HG03060 (cell line): ENCODE data around the gene ITPR2.
"Not testable (repeated sequence)": the region's sequence is repeated elsewhere in the genome, so short reads cannot be mapped to it uniquely, and the experiment has no call there.

Experiments
- ATAC-seq: cut with Tn5 transposase; IDR thresholded peaks from one replicate; pipeline ENCODE4 v1.9.1; 2021; ENCODE audit warnings: low read depth, moderate number of reproducible peaks; ENCODE audit not compliant: unreplicated experiment

ITPR2 gene

DNA sequence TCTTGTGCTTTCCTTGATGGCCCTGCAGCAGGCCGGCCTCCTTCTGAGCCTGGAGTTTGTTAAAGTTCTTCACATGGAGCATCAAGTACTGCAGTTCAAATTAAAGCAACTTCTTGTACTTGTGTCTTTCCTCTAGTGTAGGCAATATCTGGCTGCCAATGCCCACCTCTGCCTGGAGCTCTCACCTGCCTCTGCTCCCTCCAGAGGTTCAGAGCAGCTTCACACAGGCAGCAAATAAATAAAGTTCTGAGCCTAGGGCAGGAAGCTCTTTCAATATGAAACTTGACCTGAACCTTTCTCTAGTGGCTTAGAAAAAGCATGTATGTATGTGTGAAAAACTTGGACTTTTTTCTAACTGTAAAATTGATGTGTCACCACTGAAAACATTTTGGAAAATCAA, 65.9 kb downstream of the ITPR2 start:
- no peak for ATAC-seq

DNA sequence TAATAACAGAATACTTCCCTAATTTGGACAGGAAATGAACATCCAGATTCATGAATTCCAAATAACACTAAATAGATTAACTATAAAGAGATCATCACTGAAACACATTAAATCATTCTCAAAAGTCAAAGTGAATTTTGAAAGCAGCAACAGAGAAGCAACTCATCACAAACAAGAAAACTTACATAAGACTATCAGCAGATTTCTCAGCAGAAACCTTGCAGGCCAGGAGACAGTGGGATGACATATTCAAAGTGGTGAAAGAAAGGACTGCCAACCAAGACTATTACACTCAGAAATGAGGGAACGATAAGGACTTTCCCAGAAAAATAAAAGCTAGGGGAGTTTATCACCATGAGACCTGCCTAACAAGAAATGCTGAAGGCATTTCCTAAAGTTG, 70.8 kb downstream of the ITPR2 start:
- ATAC-seq, result no peak

- ATAC-seq, result no peak
Observed at GRCh38 chr12:26761775-26762174, 71.2 kb downstream of the ITPR2 start.

- no peak for ATAC-seq
Observed at GRCh38 chr12:26760657-26761293, 72.2 kb downstream of the ITPR2 start.

DNA sequence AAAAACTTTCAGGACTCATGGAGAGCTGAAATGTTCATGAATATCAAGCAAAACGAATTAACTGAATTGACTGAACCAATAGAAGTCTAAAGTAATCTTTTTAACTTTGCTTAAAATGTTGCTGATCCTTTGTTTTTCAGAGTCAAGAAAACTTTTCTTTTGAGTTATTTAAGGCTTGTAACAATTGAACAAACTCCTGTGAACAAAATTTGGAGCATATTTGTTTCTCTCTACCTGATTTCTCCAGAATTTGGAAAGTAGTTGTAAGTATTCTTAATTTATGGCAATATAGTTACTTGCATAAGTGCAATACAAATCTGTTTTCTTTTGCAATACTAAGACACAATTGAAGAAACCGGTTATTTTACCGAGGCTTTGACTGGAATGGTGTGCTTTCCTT, 77.6 kb downstream of the ITPR2 start:
- not testable (repeated sequence) for ATAC-seq

DNA sequence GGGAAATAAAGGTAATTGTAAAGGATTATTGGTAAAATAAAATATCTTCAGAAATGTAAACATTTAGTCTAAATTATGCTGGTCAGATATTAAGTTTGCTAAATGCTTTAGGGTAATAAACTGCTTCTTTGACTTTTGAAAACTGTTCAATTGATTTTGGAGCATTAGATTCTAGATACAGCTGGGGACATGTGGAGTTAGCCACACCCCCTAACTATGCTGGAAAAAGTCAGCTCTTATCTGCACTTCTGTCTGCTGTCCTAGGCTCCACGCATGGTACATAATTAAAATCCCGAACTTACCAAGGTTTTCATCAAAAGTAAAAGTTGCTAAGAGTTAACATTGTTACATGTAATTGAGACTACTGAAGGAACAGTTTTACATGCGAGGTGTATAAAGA, 78.8 kb downstream of the ITPR2 start:
- ATAC-seq, result no peak

DNA sequence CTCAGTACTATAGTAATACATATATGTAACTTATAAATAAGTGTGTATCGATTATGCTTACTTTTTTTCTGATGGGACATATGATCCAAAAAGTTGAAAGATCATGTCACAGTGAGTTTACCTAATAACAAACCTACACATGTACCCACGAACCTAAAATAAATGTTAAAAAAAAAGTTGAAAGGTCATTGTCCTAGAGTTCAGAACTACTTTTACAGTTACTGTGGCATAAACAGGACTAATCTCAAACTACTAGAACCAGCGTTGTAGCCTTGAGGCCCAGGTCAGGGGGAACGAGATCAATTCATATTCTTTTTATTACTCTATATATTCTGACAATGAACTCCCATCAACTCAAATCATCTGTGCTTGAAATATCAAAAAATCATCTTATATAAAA, 81.8 kb downstream of the ITPR2 start:
- ATAC-seq, result no peak

GRCh38 chr12:26750531-26751175, 82.3 kb downstream of the ITPR2 start:
- ATAC-seq, result no peak

- peak; percentile 67 for ATAC-seq
Observed at GRCh38 chr12:26749781-26750180, 83.2 kb downstream of the ITPR2 start.

DNA sequence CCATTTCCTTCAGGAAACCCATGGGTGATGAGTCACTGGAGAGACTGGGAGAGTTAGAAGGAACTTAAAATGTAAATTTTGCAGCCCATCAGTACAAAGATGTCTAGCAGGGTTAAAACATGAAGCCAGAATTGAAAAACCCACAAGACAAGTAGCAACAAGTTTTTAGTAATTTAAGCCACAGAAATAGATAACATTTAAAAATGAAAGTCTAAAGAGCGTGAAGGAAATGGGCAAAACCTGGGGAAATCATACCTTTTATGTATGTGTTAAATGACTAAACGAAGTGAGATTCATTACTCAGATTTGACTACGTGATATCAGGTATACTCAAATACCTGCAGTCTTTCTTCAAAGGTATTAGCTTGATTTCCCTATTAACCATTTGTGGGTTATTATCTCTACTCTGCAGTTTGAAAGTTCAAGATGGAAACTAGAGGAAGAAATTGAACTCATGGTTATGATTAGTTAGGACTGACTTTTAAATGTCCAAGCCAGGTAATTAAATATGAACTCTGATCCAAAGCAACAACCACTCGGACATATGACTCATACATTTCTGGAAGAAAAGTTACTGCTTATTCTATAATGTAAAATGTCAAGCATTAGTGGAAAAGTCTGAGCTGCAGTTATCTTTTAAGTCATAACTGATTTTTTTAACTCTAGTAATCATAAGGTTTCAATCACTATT, 84.1 kb downstream of the ITPR2 start:
- ATAC-seq, result peak; percentile 42

DNA sequence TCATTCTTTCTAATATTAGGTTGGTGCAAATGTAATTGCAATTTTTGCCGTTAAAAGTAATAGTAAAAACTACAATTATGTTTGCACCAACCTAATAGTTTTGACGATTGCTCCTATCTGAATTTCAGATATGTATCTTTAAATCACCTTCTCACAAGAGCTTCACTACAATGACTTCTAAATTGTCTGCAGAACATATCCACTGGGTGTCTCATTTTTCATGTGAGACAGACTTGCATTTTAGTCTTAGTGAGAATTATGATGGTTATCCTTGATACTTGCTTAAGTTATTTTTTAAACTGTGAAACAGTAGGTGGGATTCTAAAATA, 84.6 kb downstream of the ITPR2 start:
- no peak for ATAC-seq

GRCh38 chr12:26746121-26746714, 86.8 kb downstream of the ITPR2 start:
- no peak for ATAC-seq

GRCh38 chr12:26744697-26745440, 88.1 kb downstream of the ITPR2 start:
- ATAC-seq, result no peak

- ATAC-seq, result no peak
Observed at GRCh38 chr12:26744042-26744626, 88.9 kb downstream of the ITPR2 start.

GRCh38 chr12:26741584-26742227, 91.3 kb downstream of the ITPR2 start:
- no peak for ATAC-seq

DNA sequence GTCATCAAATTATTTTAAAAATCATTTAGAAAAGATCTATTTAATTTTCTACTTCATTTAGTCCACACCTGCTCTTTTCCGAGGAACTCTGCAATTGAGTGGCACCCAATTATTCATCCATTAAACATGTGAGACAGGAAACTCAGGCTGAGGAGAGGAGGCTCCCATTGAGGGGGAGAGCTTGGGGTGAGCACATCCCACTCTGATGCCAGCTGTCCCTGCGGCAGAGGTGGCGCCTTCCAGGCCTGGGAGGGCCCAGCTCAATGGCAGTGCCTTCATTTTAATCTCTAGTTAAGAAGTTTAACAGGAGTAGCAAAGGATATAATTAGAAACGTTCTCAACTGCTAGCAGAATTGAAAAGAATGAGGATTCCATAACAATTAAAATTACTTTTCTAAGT, 92.0 kb downstream of the ITPR2 start:
- ATAC-seq, result no peak

- ATAC-seq, result no peak
Observed at GRCh38 chr12:26740348-26740747, 92.6 kb downstream of the ITPR2 start.

DNA sequence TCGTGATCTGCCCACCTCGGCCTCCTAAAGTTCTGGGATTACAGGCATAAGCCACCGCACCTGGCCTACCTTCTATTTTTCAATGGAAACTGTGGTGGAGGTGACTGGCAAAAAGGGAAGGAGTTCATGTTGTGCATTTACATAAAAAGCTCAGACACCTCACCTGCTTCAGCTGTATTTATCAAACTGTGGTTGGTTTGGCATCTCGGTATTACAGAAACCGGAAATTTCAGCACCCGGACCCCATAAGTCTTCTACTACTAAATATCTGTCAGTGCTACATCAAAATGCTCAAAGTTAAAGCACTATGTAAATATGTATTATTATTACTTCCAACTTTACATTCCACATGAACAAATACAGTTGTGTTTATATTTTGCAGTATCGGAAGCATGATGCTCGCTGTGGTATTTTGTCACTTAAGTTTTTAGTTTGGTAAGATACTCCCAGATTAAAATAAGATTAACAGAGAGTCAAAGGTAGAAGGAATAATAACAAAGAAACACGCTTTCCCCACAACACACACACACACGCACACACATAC, 95.4 kb downstream of the ITPR2 start:
- ATAC-seq, result no peak

GRCh38 chr12:26736563-26737486, 96.2 kb downstream of the ITPR2 start:
- ATAC-seq, result no peak
